GM12878 (cell line): Measurements from ENCODE around the gene HOXB6. TPM values are rescaled to one million over a fixed set of nuclear protein-coding genes. Genes with fewer than 3 reads are reported as not detected.

Experiments used
- ATAC-seq: fragments of 200-7000 bp; cut with Tn5 transposase; 3 replicates; pipeline ENCODE4 v1.9.1; 2020; ENCODE audit warnings: mild to moderate bottlenecking, moderate library complexity
- BruUV-seq: library from RNA; stranded (reverse); fragments of 400-500 nt; replicated peaks from 2 replicates; lab custom pipeline; 2021; lab: Mats Ljungman, UMichigan
- CTCF ChIA-PET: fragments of 300-600 bp; sonication (Branson Sonifier 250); formaldehyde crosslinking; extraction: SDS; loops from one replicate; lab custom pipeline; 2021; ENCODE audit warnings: inconsistent platforms; lab: Yijun Ruan, JAX
- POLR2A ChIA-PET: fragments of 350-600 bp; formaldehyde crosslinking; extraction: SDS; loops from one replicate; lab custom pipeline; 2021; ENCODE audit warnings: inconsistent platforms; lab: Charles Lee
- RAD21 ChIA-PET: fragments of 300-600 bp; sonication (Branson Sonifier 250); formaldehyde crosslinking; loops from one replicate; lab custom pipeline; 2023; ENCODE audit warnings: antibody characterized with exemption; ENCODE audit not compliant: unreplicated experiment; lab: Charles Lee
- SMC1A ChIA-PET: fragments of 300-600 bp; sonication (Branson Sonifier 250); formaldehyde crosslinking; loops from one replicate; lab custom pipeline; 2023; ENCODE audit not compliant: unreplicated experiment, uncharacterized antibody; lab: Charles Lee
- DNase-seq: peaks from one replicate; pipeline ENCODE4 v3.0.0-alpha.2; 2011; ENCODE audit warnings: low read depth, low spot score
- FAIRE-seq: peaks from 3 replicates; lab custom pipeline; 2011; peaks lifted over from hg19 to GRCh38; lab: Jason Lieb, UNC
- H2AFZ ChIP-seq: 2 replicates; pipeline ENCODE4 v1.6.0; 2011; ENCODE audit warnings: low read depth, low read length, control low read depth; ENCODE audit not compliant: control insufficient read depth
- H3K27ac ChIP-seq: 2 replicates; pipeline ENCODE4 v1.5.1; 2011; ENCODE audit warnings: control low read depth; ENCODE audit not compliant: control insufficient read depth, insufficient read depth
- H3K27me3 ChIP-seq, 2 experiments: replicated peaks in 1 of 2; 2 replicates each; pipeline versions ENCODE4 v1.6.0 to v1.6.1; 2011; ENCODE audit warnings: low read length in 1 of 2; ENCODE audit not compliant: control insufficient read depth in 2 of 2, insufficient read depth in 2 of 2
- H3K36me3 ChIP-seq, 2 experiments: 2 replicates each; pipeline ENCODE4 v1.5.1; 2011; ENCODE audit warnings: low read length in 1 of 2; ENCODE audit not compliant: control insufficient read depth in 2 of 2, insufficient read depth in 2 of 2
- H3K4me1 ChIP-seq: 2 replicates; pipeline ENCODE4 v1.6.1; 2011; ENCODE audit warnings: mild to moderate bottlenecking, low read length, moderate library complexity, mixed read lengths; ENCODE audit not compliant: control insufficient read depth, insufficient read depth
- H3K4me2 ChIP-seq: 2 replicates; pipeline ENCODE4 v1.6.0; 2011; ENCODE audit warnings: control low read depth; ENCODE audit not compliant: control insufficient read depth, insufficient read depth
- H3K4me3 ChIP-seq: fragments of 200-600 bp; sonication (generic); 2 replicates; pipeline ENCODE4 v1.5.1; 2016
- H3K79me2 ChIP-seq: 2 replicates; pipeline ENCODE4 v1.6.0; 2011; ENCODE audit warnings: low read length; ENCODE audit not compliant: control insufficient read depth, insufficient read depth
- H3K9ac ChIP-seq: 2 replicates; pipeline ENCODE4 v1.8.0; 2011; ENCODE audit warnings: low read length, control low read depth, mixed read lengths; ENCODE audit not compliant: control insufficient read depth, insufficient read depth
- H3K9me3 ChIP-seq: replicated peaks from 3 replicates; pipeline ENCODE4 v1.5.1; 2011; ENCODE audit warnings: mild to moderate bottlenecking, low read length; ENCODE audit not compliant: control insufficient read depth, insufficient read depth
- H4K20me1 ChIP-seq: 2 replicates; pipeline ENCODE4 v1.6.0; 2011; ENCODE audit not compliant: control insufficient read depth, insufficient read depth
- CBFB ChIP-seq: IDR thresholded peaks from 2 replicates; pipeline ENCODE4 v1.6.1; 2016; ENCODE audit warnings: antibody characterized with exemption, low read depth
- CEBPB ChIP-seq, 2 experiments: fragments of 150-350 bp in 1 of 2; IDR thresholded peaks; 2 replicates each; pipeline ENCODE4 v1.6.1; 2012 to 2014; ENCODE audit warnings: low read depth in 2 of 2, low read length in 2 of 2, borderline replicate concordance in 1 of 2, inconsistent platforms in 1 of 2
- CTCF ChIP-seq, 3 experiments: IDR thresholded peaks in 2 of 3; conservative IDR thresholded peaks in 1 of 3; 2 replicates each; pipeline ENCODE4 v1.5.1; 2011; ENCODE audit warnings: low read depth in 3 of 3, low read length in 3 of 3, mild to moderate bottlenecking in 3 of 3, control low read depth in 2 of 3, moderate library complexity in 2 of 3, inconsistent platforms in 1 of 3, mixed read lengths in 1 of 3; ENCODE audit not compliant: control insufficient read depth in 2 of 3, insufficient read depth in 1 of 3; ENCODE audit errors: extremely low read depth in 1 of 3
- FOXM1 ChIP-seq: IDR thresholded peaks from 2 replicates; pipeline ENCODE4 v1.6.1; 2012; ENCODE audit warnings: low read depth, mild to moderate bottlenecking, inconsistent platforms, low read length, moderate library complexity
- GATAD2B ChIP-seq: fragments of 450-650 bp; conservative IDR thresholded peaks from 2 replicates; pipeline ENCODE4 v1.6.1; 2017; ENCODE audit warnings: low read depth, mild to moderate bottlenecking, moderate library complexity
- HDGF ChIP-seq: fragments of 450-650 bp; IDR thresholded peaks from 2 replicates; pipeline ENCODE4 v1.6.1; 2016; ENCODE audit warnings: antibody characterized with exemption
- MTA2 ChIP-seq: fragments of 450-650 bp; IDR thresholded peaks from 2 replicates; pipeline ENCODE4 v1.6.1; 2016; ENCODE audit warnings: low read depth, mild to moderate bottlenecking, moderate library complexity
- POLR2A ChIP-seq: IDR thresholded peaks from 2 replicates; pipeline ENCODE4 v1.6.1; 2011; ENCODE audit warnings: low read depth, mild to moderate bottlenecking, low read length
- POLR2AphosphoS5 ChIP-seq: IDR thresholded peaks from 2 replicates; pipeline ENCODE4 v1.6.1; 2011; ENCODE audit warnings: mild to moderate bottlenecking, low read length, inconsistent platforms
- RAD51 ChIP-seq: fragments of 450-650 bp; IDR thresholded peaks from 2 replicates; pipeline ENCODE4 v1.6.1; 2016; ENCODE audit warnings: moderate library complexity, mild to moderate bottlenecking, inconsistent platforms
- RFX5 ChIP-seq: IDR thresholded peaks from 2 replicates; pipeline ENCODE4 v1.6.1; 2011; ENCODE audit warnings: low read depth, low read length, improper control_type of control experiment
- SMARCA5 ChIP-seq: fragments of 450-650 bp; IDR thresholded peaks from 2 replicates; pipeline ENCODE4 v1.6.1; 2017; ENCODE audit warnings: mild to moderate bottlenecking
- YBX1 ChIP-seq: fragments of 450-650 bp; IDR thresholded peaks from 2 replicates; pipeline ENCODE4 v1.6.1; 2016; ENCODE audit warnings: antibody characterized with exemption
- ZZZ3 ChIP-seq: IDR thresholded peaks from 2 replicates; pipeline ENCODE4 v1.6.1; 2011; ENCODE audit warnings: low read depth; ENCODE audit not compliant: control insufficient read depth, insufficient read length
- WGBS: methylation state at CpG from one replicate; pipeline ENCODE4 v1.1.6; 2016; ENCODE audit warnings: low lambda C conversion rate; ENCODE audit not compliant: insufficient replicate concordance, insufficient coverage; ENCODE audit errors: missing lambda C conversion rate; 5-methylcytosine and 5-hydroxymethylcytosine counted together
- in situ Hi-C: fragments of 300-500 bp; cut with MboI; formaldehyde crosslinking; loops from 9 replicates; pipeline ENCODE4 v1.14.3; 2018; ENCODE audit warnings: mixed read lengths
- intact Hi-C: fragments of 100-400 bp; cut with micrococcal nuclease; formaldehyde crosslinking; loops from one replicate; pipeline ENCODE4 v1.14.2; 2022; ENCODE audit not compliant: unreplicated experiment
- polyA plus RNA-seq, 11 experiments: library from polyadenylated mRNA; depleted of rRNA in 4 of 11; unstranded in 6 of 11; stranded (reverse) in 5 of 11; fragments of >200 nt; fragmentation: Nextera tagmentation in 4 of 11; fragmentation: Illumina TruSeq in 1 of 11; extraction: Ambion mirVana in 4 of 11; extraction: Trizol in 1 of 11; gene quantifications; 1 replicate in 1 of 11; 2 replicates in 10 of 11; pipeline versions ENCODE4 v1.2.1 to v1.2.3, GENCODE V29; 2011 to 2016; ENCODE audit warnings: inconsistent platforms in 2 of 11, missing spikeins in 2 of 11, low read depth in 1 of 11
- total RNA-seq, 4 experiments: library from RNA; depleted of rRNA in 3 of 4; stranded (reverse); fragments of >200 nt in 3 of 4; fragmentation: Illumina TruSeq in 1 of 4; extraction: Trizol in 1 of 4; gene quantifications; 2 replicates each; pipeline versions ENCODE4 v1.2.1 to v1.2.3, GENCODE V29; 2013 to 2021
- TF ChIP-seq, protein P1 (sequence below): fragments of 450-650 bp; IDR thresholded peaks from 2 replicates; pipeline ENCODE4 v1.6.1; 2018; ENCODE audit warnings: mild to moderate bottlenecking, low read depth, moderate library complexity; ENCODE audit not compliant: partially characterized antibody

HOXB6 gene
- total and polyA plus RNA-seq, 10 of the 15 experiments (the other 5 are each of a cell fraction or from before 2014, with no cell fraction given), result 0.04 to 0.51 (median 0.09) TPM; not detected in 2

GRCh38 chr17:48559122-48559839 lies 45.5 kb downstream of the HOXB6 start:
- H3K79me2 ChIP-seq, result no peaks in the 10 kb centered on the region
- ChIA-PET SMC1A (no interaction called here), POLR2A (interaction anchor here (0.5 to 0.6 kb wide), 2 partner anchors 31 to 557 kb away, joined by 3 read pairs; no protein-coding TSS in a partner anchor), RAD21 (no interaction called here), CTCF (interaction anchor here (0.8 kb wide), 2 partner anchors 48 to 226 kb away, joined by 3 read pairs; no protein-coding TSS in a partner anchor)
- H3K36me3 ChIP-seq, result no peaks in the 10 kb centered on the region; a peak in 2 of 4 replicates
- H3K4me2 ChIP-seq, result no peak overlapping the region
- no peaks in the 10 kb centered on the region for H4K20me1 ChIP-seq
- intact Hi-C loops (no loop called here), in situ Hi-C loops (no loop called here)
- no peaks in the 10 kb centered on the region for H3K9me3 ChIP-seq
- H2AFZ ChIP-seq, result no peak overlapping the region
- WGBS, result 64% methylated on average over 16 of the region's 16 CpGs
- H3K9ac ChIP-seq, result no peak overlapping the region
- H3K4me3 ChIP-seq, result no peak overlapping the region
- TF ChIP-seq HDGF (no peak), RFX5 (no peak), RAD51 (no peak), FOXM1 (no peak)
- FAIRE-seq, result no peak
- no TSS peak for BruUV-seq
- no peaks in the 10 kb centered on the region for H3K4me1 ChIP-seq
- no peaks in the 10 kb centered on the region for H3K27me3 ChIP-seq
- H3K27ac ChIP-seq, result no peak overlapping the region
- no peak for DNase-seq
- ATAC-seq, result no peak

DNA sequence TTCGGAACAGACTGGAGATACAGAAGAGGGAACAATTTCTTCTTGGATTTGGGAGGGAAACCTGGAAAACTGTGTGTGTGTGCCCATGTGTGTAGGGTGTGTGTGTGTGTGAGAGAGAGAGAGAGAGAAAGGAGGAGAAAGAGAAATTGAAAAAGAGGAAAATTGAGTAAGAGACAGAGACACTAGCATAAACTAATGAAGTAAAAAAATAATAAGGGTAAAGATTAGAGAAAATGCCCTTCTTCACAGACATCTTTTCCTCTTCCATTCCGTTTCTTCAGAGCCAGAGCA lies 46.0 kb downstream of the HOXB6 start:
- Histone ChIP-seq H3K79me2 (no peaks in the 10 kb centered on the region), H3K9ac (no peak overlapping the region), H3K4me3 (no peak overlapping the region), H3K27ac (no peak overlapping the region), H4K20me1 (no peaks in the 10 kb centered on the region), H3K4me1 (no peaks in the 10 kb centered on the region), H3K4me2 (no peak overlapping the region), H3K9me3 (no peaks in the 10 kb centered on the region), H2AFZ (no peak overlapping the region), H3K36me3 (no peaks in the 10 kb centered on the region; a peak in 2 of 4 replicates), H3K27me3 (no peaks in the 10 kb centered on the region)
- no TSS peak for BruUV-seq
- CTCF ChIA-PET, result no interaction called here
- POLR2A ChIA-PET, result no interaction called here
- DNase-seq, result no peak
- SMC1A ChIA-PET, result no interaction called here
- in situ Hi-C loops, result no loop called here
- RAD21 ChIA-PET, result no interaction called here
- FAIRE-seq, result no peak
- no peak for ATAC-seq
- intact Hi-C loops, result no loop called here
- WGBS, result 29% methylated on average over 2 of the region's 2 CpGs
- TF ChIP-seq MTA2 (no peak), CBFB (no peak), POLR2A (no peak), ZZZ3 (no peak), CEBPB (IDR thresholded peaks at IDR 0.05; ENCODE audit: borderline replicate concordance in 1 of 2, low read depth in 2 of 2, low read length in 2 of 2) (no peak), SMARCA5 (no peak), CTCF (IDR thresholded peaks at IDR 0.05 in 2 of 3, conservative IDR thresholded peaks at IDR 0.05 in 1 of 3; ENCODE audit: control insufficient read depth in 2 of 3, extremely low read depth in 1 of 3, insufficient read depth in 1 of 3, low read depth in 3 of 3, low read length in 3 of 3) (no peak), YBX1 (no peak), POLR2AphosphoS5 (no peak), GATAD2B (no peak)
- TF ChIP-seq, protein P1, sequence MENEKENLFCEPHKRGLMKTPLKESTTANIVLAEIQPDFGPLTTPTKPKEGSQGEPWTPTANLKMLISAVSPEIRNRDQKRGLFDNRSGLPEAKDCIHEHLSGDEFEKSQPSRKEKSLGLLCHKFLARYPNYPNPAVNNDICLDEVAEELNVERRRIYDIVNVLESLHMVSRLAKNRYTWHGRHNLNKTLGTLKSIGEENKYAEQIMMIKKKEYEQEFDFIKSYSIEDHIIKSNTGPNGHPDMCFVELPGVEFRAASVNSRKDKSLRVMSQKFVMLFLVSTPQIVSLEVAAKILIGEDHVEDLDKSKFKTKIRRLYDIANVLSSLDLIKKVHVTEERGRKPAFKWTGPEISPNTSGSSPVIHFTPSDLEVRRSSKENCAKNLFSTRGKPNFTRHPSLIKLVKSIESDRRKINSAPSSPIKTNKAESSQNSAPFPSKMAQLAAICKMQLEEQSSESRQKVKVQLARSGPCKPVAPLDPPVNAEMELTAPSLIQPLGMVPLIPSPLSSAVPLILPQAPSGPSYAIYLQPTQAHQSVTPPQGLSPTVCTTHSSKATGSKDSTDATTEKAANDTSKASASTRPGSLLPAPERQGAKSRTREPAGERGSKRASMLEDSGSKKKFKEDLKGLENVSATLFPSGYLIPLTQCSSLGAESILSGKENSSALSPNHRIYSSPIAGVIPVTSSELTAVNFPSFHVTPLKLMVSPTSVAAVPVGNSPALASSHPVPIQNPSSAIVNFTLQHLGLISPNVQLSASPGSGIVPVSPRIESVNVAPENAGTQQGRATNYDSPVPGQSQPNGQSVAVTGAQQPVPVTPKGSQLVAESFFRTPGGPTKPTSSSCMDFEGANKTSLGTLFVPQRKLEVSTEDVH, result no peak
